ENCODE data around the gene EFR3B. TPM values are rescaled to one million over a fixed set of nuclear protein-coding genes. Genes with fewer than 3 reads are reported as not detected.

EFR3B gene
- polyA plus RNA-seq, 3 donors = not detected

- Histone ChIP-seq H3K4me1 (ENCODE audit: control insufficient read depth in 1 of 2, insufficient read depth in 2 of 2, low read length in 2 of 2) (peaks cover 6 to 8% of the 10 kb centered on the region in 2 donors), H3K4me2 (replicated peaks; ENCODE audit: extremely low read depth, low read length, poor library complexity, severe bottlenecking) (peak overlapping the region; percentile 65), H4K20me1 (ENCODE audit: insufficient read depth, low read length) (no peaks in the 10 kb centered on the region), H3K9ac (ENCODE audit: insufficient read depth, low read length, poor library complexity, severe bottlenecking) (peak overlapping the region; percentile 15), H3K27me3 (ENCODE audit: control insufficient read depth in 2 of 2, insufficient read depth in 2 of 2, low read length in 2 of 2) (no peaks in the 10 kb centered on the region), H3K27ac (ENCODE audit: low read depth in 1 of 2, low read length in 2 of 2) (no peak overlapping the region), H3K9me3 (replicated peaks in 1 of 2; ENCODE audit: control insufficient read depth in 1 of 2, insufficient read depth in 1 of 2, low read length in 2 of 2) (no peaks in the 10 kb centered on the region), H3K79me2 (ENCODE audit: insufficient read depth, low read length) (no peaks in the 10 kb centered on the region), H2AFZ (ENCODE audit: insufficient read depth, low read depth, low read length, poor library complexity, severe bottlenecking) (peak overlapping the region; percentile 71), H3K4me3 (replicated peaks in 1 of 3; ENCODE audit: low read depth in 2 of 3, low read length in 3 of 3) (peak overlapping the region in 1 of 3 experiments; percentile 56), H3K36me3 (replicated peaks in 1 of 2; ENCODE audit: control insufficient read depth in 1 of 2, insufficient read depth in 2 of 2, low read length in 2 of 2) (no peaks in the 10 kb centered on the region)
- WGBS (ENCODE audit: insufficient coverage) = 39% methylated on average over 57 of the region's 59 CpGs
- no peak overlapping the region for H3K27ac Mint-ChIP-seq
- no peaks in the 10 kb centered on the region for H3K9me3 Mint-ChIP-seq
- H3K36me3 Mint-ChIP-seq = no peaks in the 10 kb centered on the region
- peaks cover 2 to 8% (median 7%) of the 10 kb centered on the region in 3 donors for H3K27me3 Mint-ChIP-seq (ENCODE audit: low read depth in 3 of 3)
- H3K4me3 Mint-ChIP-seq = peak overlapping the region; percentile 6 to 64
- no peak for TF ChIP-seq CTCF (IDR thresholded peaks at IDR 0.05)
- H3K4me1 Mint-ChIP-seq = peaks cover 10% of the 10 kb centered on the region
- intact Hi-C loops (cut with micrococcal nuclease) = no loop called here
- no peak for DNase-seq
Measured at GRCh38 chr2:25204190-25204838, 162.4 kb downstream of the EFR3B start.

GRCh38 chr2:25207078-25207545 is 165.2 kb downstream of the EFR3B start:
- Histone ChIP-seq H4K20me1 (ENCODE audit: insufficient read depth, low read length) (no peaks in the 10 kb centered on the region), H3K27ac (ENCODE audit: low read depth in 1 of 2, low read length in 2 of 2) (no peak overlapping the region), H3K9ac (ENCODE audit: insufficient read depth, low read length, poor library complexity, severe bottlenecking) (no peak overlapping the region), H3K27me3 (ENCODE audit: control insufficient read depth in 2 of 2, insufficient read depth in 2 of 2, low read length in 2 of 2) (peaks cover 0 to 3% of the 10 kb centered on the region in 2 donors), H3K36me3 (replicated peaks in 1 of 2; ENCODE audit: control insufficient read depth in 1 of 2, insufficient read depth in 2 of 2, low read length in 2 of 2) (no peaks in the 10 kb centered on the region), H3K4me2 (replicated peaks; ENCODE audit: extremely low read depth, low read length, poor library complexity, severe bottlenecking) (no peak overlapping the region), H2AFZ (ENCODE audit: insufficient read depth, low read depth, low read length, poor library complexity, severe bottlenecking) (peak overlapping the region; percentile 33), H3K4me1 (ENCODE audit: control insufficient read depth in 1 of 2, insufficient read depth in 2 of 2, low read length in 2 of 2) (peaks cover 6 to 14% of the 10 kb centered on the region in 2 donors), H3K9me3 (replicated peaks in 1 of 2; ENCODE audit: control insufficient read depth in 1 of 2, insufficient read depth in 1 of 2, low read length in 2 of 2) (no peaks in the 10 kb centered on the region), H3K79me2 (ENCODE audit: insufficient read depth, low read length) (no peaks in the 10 kb centered on the region), H3K4me3 (replicated peaks in 1 of 3; ENCODE audit: low read depth in 2 of 3, low read length in 3 of 3) (no peak overlapping the region)
- WGBS (ENCODE audit: insufficient coverage) = 0% methylated on average over 1 of the region's 5 CpGs
- Mint-ChIP-seq H3K36me3 (no peaks in the 10 kb centered on the region), H3K9me3 (no peaks in the 10 kb centered on the region), H3K27me3 (ENCODE audit: low read depth in 3 of 3) (peaks cover 0 to 13% (median 11%) of the 10 kb centered on the region in 3 donors), H3K4me1 (peaks cover 19% of the 10 kb centered on the region), H3K4me3 (peak overlapping the region in 1 of 2 donors; percentile 69), H3K27ac (peak overlapping the region in 4 of 7 donors; percentile 23 to 68 (median 38))
- TF ChIP-seq CTCF (IDR thresholded peaks at IDR 0.05) = no peak
- peak; percentile 14 to 80 (median 28) for DNase-seq
- intact Hi-C loops (cut with micrococcal nuclease) = no loop called here

Small RNA genes within 50 kb of the gene (small RNA-seq; reads per million reads assigned to genes)
- gene RF00019 (ENCODE audit: insufficient read length, low read depth) = not detected
- not detected for gene RN7SL856P (ENCODE audit: insufficient read length, low read depth)

Other genes with a start within 250 kb of the EFR3B start
- gene PTRHD1, start 248.7 kb upstream of the EFR3B start, polyA plus RNA-seq = 10 to 100 TPM; 20.3 to 86.2 (median 78.6) TPM
- gene CENPO, start 248.7 kb upstream of the EFR3B start, polyA plus RNA-seq = 1 to 10 TPM; 1.6 to 2.6 (median 2.3) TPM
- gene ADCY3, start 121.8 kb upstream of the EFR3B start, polyA plus RNA-seq = 1 to 10 TPM; 2.5 to 9.3 (median 3.5) TPM
- gene DNAJC27, start 70.1 kb upstream of the EFR3B start, polyA plus RNA-seq = 1 to 10 TPM in 2 of 3 donors, under 1 TPM in 1; 0.86 to 2.8 (median 2.2) TPM
- gene POMC, start 126.5 kb downstream of the EFR3B start, polyA plus RNA-seq = 1 to 10 TPM; 3.5 to 4.7 (median 4.6) TPM